ENCODE data around the gene CIAO2B.

DNA sequence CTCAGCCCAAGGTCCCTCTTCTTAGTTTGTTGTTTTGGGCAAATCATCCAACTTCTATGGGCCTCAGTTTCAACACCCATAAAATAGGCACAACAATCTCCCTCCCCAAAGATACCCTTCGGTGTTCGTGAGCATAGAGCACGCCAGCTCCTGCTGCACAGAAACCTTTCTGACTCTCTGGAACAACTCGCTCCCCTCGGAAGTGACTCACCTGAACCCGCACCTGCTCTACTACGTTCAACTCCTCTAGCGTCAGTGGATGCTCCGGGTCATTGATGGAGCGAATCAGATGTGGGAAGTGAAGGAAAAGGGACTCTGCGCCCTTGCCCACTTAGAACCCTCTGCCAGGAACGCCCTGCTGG is 445 bp downstream of the CIAO2B start:
- TF ChIP-seq POLR2A (IDR thresholded peaks at IDR 0.05) = no peak
- TF ChIP-seq, protein P1, sequence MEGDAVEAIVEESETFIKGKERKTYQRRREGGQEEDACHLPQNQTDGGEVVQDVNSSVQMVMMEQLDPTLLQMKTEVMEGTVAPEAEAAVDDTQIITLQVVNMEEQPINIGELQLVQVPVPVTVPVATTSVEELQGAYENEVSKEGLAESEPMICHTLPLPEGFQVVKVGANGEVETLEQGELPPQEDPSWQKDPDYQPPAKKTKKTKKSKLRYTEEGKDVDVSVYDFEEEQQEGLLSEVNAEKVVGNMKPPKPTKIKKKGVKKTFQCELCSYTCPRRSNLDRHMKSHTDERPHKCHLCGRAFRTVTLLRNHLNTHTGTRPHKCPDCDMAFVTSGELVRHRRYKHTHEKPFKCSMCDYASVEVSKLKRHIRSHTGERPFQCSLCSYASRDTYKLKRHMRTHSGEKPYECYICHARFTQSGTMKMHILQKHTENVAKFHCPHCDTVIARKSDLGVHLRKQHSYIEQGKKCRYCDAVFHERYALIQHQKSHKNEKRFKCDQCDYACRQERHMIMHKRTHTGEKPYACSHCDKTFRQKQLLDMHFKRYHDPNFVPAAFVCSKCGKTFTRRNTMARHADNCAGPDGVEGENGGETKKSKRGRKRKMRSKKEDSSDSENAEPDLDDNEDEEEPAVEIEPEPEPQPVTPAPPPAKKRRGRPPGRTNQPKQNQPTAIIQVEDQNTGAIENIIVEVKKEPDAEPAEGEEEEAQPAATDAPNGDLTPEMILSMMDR (IDR thresholded peaks at IDR 0.05) = no peak

All from ovary (tissue), 3 donors.